HG03439 (cell line): ENCODE data around the gene HMGB2.

ENCODE experiments used
- ATAC-seq: cut with Tn5 transposase; IDR thresholded peaks from one replicate; pipeline ENCODE4 v1.9.1; 2021; ENCODE audit warnings: mild to moderate bottlenecking, moderate library complexity; ENCODE audit not compliant: unreplicated experiment

Gene HMGB2

DNA sequence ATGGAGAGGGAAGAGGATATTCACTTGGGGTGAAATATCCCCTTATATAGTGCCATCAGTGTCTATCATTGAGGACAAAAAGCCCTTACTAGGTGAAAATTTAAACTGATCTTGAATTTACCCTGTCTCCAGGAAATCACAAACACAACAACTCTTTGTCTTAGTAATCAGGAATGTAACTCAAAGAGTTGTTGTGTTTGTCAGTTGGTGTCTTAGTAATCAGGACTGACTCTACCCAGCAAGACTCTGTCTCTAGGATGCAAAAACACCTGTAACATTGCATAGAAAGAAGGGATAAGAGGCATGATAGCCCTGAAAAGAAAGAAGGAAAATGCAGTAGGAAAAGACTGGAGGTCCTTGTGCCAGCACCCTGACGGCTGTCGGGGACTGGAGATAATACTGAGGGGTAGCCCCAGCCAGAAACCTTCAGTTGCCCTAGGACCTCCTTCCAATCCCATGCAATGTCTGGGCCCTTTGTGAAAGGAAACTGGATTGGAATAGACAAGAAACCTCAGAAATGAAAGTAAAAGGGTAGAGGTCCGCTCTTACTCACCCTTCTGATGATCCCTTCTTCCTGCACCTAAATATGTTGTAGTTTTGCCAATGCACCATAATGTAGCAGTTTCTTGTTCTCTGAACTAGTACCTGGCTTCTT, 45.3 kb downstream of the HMGB2 start:
- ATAC-seq = peak; percentile 13

DNA sequence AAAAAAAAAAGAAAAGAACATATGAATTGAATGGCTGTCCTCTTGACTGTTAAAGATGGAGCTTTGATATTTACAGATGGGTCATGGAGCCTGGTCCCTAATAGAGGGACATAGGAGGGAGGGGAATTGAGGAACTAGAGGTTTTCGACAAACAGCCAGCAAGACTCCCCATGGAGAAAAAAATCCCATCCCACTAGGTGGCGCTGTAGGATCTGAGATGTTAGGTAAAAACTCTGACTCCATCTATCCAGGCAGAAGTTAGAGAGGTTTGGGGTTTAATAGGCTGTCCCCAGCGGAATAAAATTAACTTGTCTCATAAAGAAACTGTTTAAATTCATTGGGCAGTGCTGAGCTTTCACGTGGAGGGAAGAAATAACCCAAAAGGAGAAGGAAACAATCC, 45.9 kb downstream of the HMGB2 start:
- peak; percentile 71 for ATAC-seq

DNA sequence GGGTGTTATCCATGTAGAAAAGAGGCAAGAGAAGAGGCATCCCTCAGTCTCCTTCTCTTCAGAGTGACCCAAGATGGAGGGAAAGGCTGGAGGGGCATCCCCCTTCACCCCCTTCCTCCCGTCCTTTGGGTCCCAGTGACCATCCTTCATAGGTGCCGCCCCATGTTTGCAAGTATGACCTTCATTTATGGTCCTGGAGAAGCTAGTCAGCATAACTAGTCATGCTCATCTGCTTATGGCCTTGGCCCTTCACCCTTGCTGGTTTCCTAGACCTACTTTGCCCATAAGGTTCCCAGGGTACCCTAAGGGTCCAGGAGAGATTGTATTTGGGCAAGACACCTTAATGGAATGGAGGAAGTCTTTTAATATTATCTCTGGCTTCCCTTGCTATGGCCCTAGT, 46.7 kb downstream of the HMGB2 start:
- ATAC-seq = no peak

DNA sequence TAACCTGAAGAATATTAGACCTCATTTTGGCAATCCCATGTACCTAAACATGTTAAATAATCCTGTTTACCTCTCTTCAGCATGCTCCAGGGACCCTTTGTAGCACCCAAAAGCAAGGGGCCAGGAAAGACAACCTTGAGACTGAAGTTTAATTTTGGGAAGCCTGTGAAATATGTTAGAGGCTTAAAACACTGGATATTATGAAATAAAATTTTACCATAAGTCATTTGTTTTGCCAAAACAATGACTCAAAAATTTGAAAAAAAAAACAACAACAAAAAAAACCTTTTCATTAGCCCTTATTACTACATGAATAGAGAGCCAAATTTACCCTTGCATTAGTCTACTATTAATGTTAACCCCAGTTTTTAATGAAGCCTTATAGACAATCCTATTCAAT, 49.7 kb downstream of the HMGB2 start:
- no peak for ATAC-seq

DNA sequence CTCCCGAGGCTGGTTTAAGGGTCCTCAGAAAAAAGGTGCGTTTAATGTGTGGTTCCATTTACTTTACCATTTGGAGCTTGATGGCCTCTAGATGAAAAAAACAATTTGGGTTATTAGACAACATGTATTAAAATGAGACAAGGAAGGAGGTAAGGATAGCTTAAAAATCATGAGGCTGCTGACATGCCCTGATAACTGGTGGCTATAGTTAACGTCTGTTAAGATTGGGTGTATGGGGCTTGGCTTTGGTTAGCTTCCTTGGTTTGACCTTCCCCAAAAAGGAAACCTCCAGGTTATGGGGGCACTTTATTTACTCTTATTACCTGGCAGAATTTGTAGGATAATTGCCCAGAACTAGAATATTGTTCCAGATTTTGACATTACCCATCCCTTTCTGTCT, 51.5 kb downstream of the HMGB2 start:
- ATAC-seq = no peak

DNA sequence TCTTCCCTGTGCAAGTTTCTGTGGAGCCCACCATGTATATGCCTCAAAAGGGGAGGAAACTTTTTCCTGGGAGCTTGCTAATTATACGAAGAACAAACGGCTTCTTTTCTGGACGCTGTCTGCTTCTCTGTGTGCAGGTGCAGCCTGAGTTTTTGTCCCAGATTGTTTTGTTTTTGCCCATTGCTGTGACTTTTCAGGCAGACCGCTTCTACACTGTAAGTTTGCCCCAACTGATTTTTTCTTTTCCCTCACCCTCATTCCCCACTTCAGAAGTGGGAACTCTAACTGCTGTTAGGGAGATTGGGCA, 51.9 kb downstream of the HMGB2 start:
- ATAC-seq = no peak

DNA sequence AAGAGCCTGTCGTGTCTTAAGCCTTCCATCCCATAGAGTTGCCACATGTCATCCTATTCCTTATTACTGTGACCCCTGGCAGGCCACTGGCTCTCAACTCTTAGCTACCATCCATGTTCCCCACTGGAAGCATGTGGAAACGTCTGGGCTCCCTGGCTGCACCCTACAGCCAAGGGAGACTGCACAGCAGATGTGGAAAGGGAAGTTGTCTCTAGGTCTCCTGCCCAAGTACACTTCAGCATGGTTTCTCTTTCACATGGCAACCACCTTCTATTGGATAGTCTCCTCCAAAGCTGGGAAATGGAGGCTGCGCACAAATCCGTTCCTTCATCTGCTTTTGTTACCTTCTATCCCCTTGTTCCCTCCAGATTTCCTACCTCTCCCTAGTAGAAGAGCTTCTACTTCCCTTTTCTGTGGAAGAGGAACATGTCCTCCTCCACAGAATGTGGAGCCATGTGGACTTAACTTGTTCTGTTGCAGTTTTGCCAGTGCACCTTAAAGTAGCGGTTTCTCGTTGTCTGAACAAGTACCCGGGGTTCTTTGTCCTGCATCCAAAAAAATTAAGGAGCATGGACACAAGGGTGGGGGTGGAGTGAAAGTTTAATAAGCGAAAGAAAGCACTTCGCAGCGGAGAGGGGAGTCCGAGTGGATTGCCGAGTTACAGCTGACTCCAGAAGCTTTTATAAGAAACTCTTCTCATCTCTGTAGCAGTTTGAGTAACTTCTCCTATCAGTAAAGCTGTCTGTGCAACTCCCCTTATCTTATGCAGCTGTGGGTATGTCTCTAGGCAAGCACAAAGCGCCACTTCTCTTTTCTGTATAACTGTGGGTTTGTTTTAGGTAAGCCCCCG, 52.5 kb downstream of the HMGB2 start:
- ATAC-seq = no peak
